Body of pancreas (tissue), 4 donors: ENCODE measurements around the gene CD70.

Experiments
- CTCF ChIP-seq, 7 experiments: fragments of 450-650 bp in 4 of 7; fragments of 200-600 bp in 3 of 7; sonication (generic) in 3 of 7; IDR thresholded peaks; one replicate each; pipeline ENCODE4 v1.5.1; 2016 to 2019; ENCODE audit warnings: antibody characterized with exemption in 7 of 7
- POLR2A ChIP-seq, 3 donors: fragments of 450-650 bp; IDR thresholded peaks; one replicate each; pipeline ENCODE4 v1.6.1; 2016; ENCODE audit warnings: antibody characterized with exemption in 3 of 3, mild to moderate bottlenecking in 2 of 3

GRCh38 chr19:6613711-6614110 lies 22.8 kb upstream of the CD70 start:
- no peak for TF ChIP-seq CTCF (IDR thresholded peaks at IDR 0.05)
- TF ChIP-seq POLR2A (IDR thresholded peaks at IDR 0.05) = no peak
